ENCODE measurements around the gene PANX3. TPM values are rescaled to one million over a fixed set of nuclear protein-coding genes. Genes with fewer than 3 reads are reported as not detected.
A peak's percentile ranks its signal among the peaks of the same experiment; 100 is the strongest.

The PANX3 gene
- total and polyA plus RNA-seq, 10 of the 15 experiments (the other 5 are each of a cell fraction or from before 2014, with no cell fraction given): not detected

DNA sequence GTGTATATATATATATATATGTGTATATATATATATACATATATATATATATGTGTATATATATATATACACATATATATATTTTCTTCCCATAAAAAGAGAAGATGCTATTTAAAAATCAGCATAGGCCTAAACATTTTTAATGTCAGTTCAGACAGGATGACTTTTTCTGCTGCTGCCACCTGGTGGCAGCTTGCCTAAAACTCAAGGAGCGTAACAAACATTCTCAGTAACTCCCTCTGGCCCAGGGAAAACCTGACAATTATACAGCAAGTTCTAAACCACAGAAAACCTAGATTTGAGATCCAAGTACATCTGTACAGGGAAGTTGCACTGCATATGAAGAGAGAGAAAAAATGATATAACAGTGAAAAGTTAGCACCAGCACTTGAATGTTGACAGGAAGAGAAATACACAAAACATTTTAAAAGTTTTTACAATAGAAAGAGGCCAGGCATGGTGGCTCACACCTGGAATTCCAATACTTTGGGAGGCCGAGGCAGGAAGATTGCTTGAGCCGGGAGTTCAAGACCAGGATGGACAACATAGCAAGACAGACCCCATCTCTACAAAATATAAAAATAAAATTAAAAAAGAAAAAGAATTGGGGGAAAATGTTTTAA lies 24.9 kb upstream of the PANX3 start:
- intact Hi-C loops (cut with micrococcal nuclease; ENCODE audit: unreplicated experiment) (loop anchor here (1.0 kb wide), 2 partner anchors 171 to 517 kb away; no protein-coding TSS in a partner anchor), in situ Hi-C loops (cut with MboI) (loop anchor here (5.0 to 10.0 kb wide), 2 partner anchors 169 to 512 kb away; no protein-coding TSS in a partner anchor)
- ChIA-PET SMC1A (ENCODE audit: uncharacterized antibody, unreplicated experiment) (interaction anchor here (0.8 to 1.8 kb wide), 5 partner anchors 10 to 517 kb away, joined by 3 to 12 read pairs (median 6); no protein-coding TSS in a partner anchor), POLR2A (no interaction called here), RAD21 (ENCODE audit: unreplicated experiment) (interaction anchor here (1.2 to 2.0 kb wide), 3 partner anchors 168 to 518 kb away, joined by 3 to 7 read pairs (median 4); no protein-coding TSS in a partner anchor), CTCF (interaction anchor here (0.7 to 2.8 kb wide), 14 partner anchors 8 to 517 kb away, joined by 3 to 32 read pairs (median 5); no protein-coding TSS in a partner anchor)
- H3K9me3 ChIP-seq (replicated peaks; ENCODE audit: control insufficient read depth, insufficient read depth, low read length): no peaks in the 10 kb centered on the region
- WGBS (ENCODE audit: insufficient coverage, insufficient replicate concordance, low lambda C conversion rate, missing lambda C conversion rate): 2% methylated on average over 3 of the region's 3 CpGs
- H2AFZ ChIP-seq (ENCODE audit: control insufficient read depth, low read depth, low read length): no peak overlapping the region
- H3K4me3 ChIP-seq: no peak overlapping the region
- no TSS peak for BruUV-seq (replicated peaks)
- H3K27me3 ChIP-seq (replicated peaks in 1 of 2; ENCODE audit: control insufficient read depth in 2 of 2, insufficient read depth in 2 of 2, low read length in 1 of 2): no peaks in the 10 kb centered on the region; a peak in 1 of 4 replicates
- no peak overlapping the region for H3K4me2 ChIP-seq (ENCODE audit: control insufficient read depth, insufficient read depth)
- H4K20me1 ChIP-seq (ENCODE audit: control insufficient read depth, insufficient read depth): no peaks in the 10 kb centered on the region
- ATAC-seq (peak; percentile 72), FAIRE-seq (peak; percentile 92), DNase-seq (ENCODE audit: low read depth, low spot score) (no peak)
- H3K4me1 ChIP-seq (ENCODE audit: control insufficient read depth, insufficient read depth, low read length): no peaks in the 10 kb centered on the region
- no peak overlapping the region for H3K27ac ChIP-seq (ENCODE audit: control insufficient read depth, insufficient read depth)
- no peaks in the 10 kb centered on the region for H3K36me3 ChIP-seq (ENCODE audit: control insufficient read depth in 2 of 2, insufficient read depth in 2 of 2, low read length in 1 of 2)
- H3K79me2 ChIP-seq (ENCODE audit: control insufficient read depth, insufficient read depth, low read length): no peaks in the 10 kb centered on the region
- H3K9ac ChIP-seq (ENCODE audit: control insufficient read depth, insufficient read depth, low read length): no peak overlapping the region
- TF ChIP-seq YY1 (IDR thresholded peaks at IDR 0.05; ENCODE audit: low read depth, low read length): no peak
- TF ChIP-seq FOS (IDR thresholded peaks at IDR 0.05; ENCODE audit: borderline replicate concordance, extremely low read depth, insufficient read length): no peak
- no peak for TF ChIP-seq NR2C2 (IDR thresholded peaks at IDR 0.05; ENCODE audit: borderline replicate concordance, control insufficient read depth, insufficient read length, low read depth)
- no peak for TF ChIP-seq KDM1A (IDR thresholded peaks at IDR 0.05; ENCODE audit: borderline replicate concordance)
- TF ChIP-seq, protein P1, sequence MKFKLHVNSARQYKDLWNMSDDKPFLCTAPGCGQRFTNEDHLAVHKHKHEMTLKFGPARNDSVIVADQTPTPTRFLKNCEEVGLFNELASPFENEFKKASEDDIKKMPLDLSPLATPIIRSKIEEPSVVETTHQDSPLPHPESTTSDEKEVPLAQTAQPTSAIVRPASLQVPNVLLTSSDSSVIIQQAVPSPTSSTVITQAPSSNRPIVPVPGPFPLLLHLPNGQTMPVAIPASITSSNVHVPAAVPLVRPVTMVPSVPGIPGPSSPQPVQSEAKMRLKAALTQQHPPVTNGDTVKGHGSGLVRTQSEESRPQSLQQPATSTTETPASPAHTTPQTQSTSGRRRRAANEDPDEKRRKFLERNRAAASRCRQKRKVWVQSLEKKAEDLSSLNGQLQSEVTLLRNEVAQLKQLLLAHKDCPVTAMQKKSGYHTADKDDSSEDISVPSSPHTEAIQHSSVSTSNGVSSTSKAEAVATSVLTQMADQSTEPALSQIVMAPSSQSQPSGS (IDR thresholded peaks at IDR 0.05; ENCODE audit: low read length): no peak
- TF ChIP-seq, protein P2, sequence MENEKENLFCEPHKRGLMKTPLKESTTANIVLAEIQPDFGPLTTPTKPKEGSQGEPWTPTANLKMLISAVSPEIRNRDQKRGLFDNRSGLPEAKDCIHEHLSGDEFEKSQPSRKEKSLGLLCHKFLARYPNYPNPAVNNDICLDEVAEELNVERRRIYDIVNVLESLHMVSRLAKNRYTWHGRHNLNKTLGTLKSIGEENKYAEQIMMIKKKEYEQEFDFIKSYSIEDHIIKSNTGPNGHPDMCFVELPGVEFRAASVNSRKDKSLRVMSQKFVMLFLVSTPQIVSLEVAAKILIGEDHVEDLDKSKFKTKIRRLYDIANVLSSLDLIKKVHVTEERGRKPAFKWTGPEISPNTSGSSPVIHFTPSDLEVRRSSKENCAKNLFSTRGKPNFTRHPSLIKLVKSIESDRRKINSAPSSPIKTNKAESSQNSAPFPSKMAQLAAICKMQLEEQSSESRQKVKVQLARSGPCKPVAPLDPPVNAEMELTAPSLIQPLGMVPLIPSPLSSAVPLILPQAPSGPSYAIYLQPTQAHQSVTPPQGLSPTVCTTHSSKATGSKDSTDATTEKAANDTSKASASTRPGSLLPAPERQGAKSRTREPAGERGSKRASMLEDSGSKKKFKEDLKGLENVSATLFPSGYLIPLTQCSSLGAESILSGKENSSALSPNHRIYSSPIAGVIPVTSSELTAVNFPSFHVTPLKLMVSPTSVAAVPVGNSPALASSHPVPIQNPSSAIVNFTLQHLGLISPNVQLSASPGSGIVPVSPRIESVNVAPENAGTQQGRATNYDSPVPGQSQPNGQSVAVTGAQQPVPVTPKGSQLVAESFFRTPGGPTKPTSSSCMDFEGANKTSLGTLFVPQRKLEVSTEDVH (IDR thresholded peaks at IDR 0.05; ENCODE audit: low read depth, partially characterized antibody): no peak
- TF ChIP-seq SREBF1 (IDR thresholded peaks at IDR 0.05; ENCODE audit: low read length): no peak
- TF ChIP-seq, protein P3, sequence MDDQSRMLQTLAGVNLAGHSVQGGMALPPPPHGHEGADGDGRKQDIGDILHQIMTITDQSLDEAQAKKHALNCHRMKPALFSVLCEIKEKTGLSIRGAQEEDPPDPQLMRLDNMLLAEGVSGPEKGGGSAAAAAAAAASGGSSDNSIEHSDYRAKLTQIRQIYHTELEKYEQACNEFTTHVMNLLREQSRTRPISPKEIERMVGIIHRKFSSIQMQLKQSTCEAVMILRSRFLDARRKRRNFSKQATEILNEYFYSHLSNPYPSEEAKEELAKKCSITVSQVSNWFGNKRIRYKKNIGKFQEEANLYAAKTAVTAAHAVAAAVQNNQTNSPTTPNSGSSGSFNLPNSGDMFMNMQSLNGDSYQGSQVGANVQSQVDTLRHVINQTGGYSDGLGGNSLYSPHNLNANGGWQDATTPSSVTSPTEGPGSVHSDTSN (IDR thresholded peaks at IDR 0.05; ENCODE audit: insufficient replicate concordance, low read depth, low read length): no peak
- no peak for TF ChIP-seq MTA3 (IDR thresholded peaks at IDR 0.05; ENCODE audit: borderline replicate concordance, low read length)
- TF ChIP-seq IKZF1 (conservative IDR thresholded peaks at IDR 0.05): no peak
- peak; percentile 81 for TF ChIP-seq SMC3 (IDR thresholded peaks at IDR 0.05; ENCODE audit: borderline replicate concordance, low read length)
- no peak for TF ChIP-seq ZNF207 (IDR thresholded peaks at IDR 0.05; ENCODE audit: borderline replicate concordance)
- TF ChIP-seq, protein P4, sequence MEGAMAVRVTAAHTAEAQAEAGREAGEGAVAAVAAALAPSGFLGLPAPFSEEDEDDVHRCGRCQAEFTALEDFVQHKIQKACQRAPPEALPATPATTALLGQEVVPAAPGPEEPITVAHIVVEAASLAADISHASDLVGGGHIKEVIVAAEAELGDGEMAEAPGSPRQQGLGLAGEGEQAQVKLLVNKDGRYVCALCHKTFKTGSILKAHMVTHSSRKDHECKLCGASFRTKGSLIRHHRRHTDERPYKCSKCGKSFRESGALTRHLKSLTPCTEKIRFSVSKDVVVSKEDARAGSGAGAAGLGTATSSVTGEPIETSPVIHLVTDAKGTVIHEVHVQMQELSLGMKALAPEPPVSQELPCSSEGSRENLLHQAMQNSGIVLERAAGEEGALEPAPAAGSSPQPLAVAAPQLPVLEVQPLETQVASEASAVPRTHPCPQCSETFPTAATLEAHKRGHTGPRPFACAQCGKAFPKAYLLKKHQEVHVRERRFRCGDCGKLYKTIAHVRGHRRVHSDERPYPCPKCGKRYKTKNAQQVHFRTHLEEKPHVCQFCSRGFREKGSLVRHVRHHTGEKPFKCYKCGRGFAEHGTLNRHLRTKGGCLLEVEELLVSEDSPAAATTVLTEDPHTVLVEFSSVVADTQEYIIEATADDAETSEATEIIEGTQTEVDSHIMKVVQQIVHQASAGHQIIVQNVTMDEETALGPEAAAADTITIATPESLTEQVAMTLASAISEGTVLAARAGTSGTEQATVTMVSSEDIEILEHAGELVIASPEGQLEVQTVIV (IDR thresholded peaks at IDR 0.05; ENCODE audit: borderline replicate concordance, partially characterized antibody): no peak
- no peak for TF ChIP-seq CHD1 (IDR thresholded peaks at IDR 0.05; ENCODE audit: low read depth, low read length)
- no peak for TF ChIP-seq GABPA (IDR thresholded peaks at IDR 0.05; ENCODE audit: low read depth)
- no peak for TF ChIP-seq NR2C1 (IDR thresholded peaks at IDR 0.05)

Data from GM12878 (cell line).